AG04450 (cell line): ENCODE measurements around the gene ALDH2. TPM values are rescaled to one million over a fixed set of nuclear protein-coding genes. Genes with fewer than 3 reads are reported as not detected.

Experiments used
- CTCF ChIA-PET: fragments of 300-600, 350-600 bp; formaldehyde crosslinking; extraction: SDS; loops from one replicate; lab custom pipeline; 2022; ENCODE audit warnings: antibody characterized with exemption, inconsistent platforms; lab: Charles Lee
- POLR2A ChIA-PET: fragments of 350-600 bp; formaldehyde crosslinking; extraction: SDS; loops from one replicate; lab custom pipeline; 2021; ENCODE audit warnings: antibody characterized with exemption, inconsistent platforms; lab: Yijun Ruan, JAX
- DNase-seq: peaks from one replicate; pipeline ENCODE4 v3.0.0-alpha.2; 2011; ENCODE audit warnings: low read depth, low spot score
- H3K27ac ChIP-seq: one replicate; pipeline ENCODE4 v1.5.1; 2012; ENCODE audit warnings: low read depth, low read length, control low read depth
- H3K27me3 ChIP-seq: one replicate; pipeline ENCODE4 v1.6.0; 2012; ENCODE audit warnings: low read length; ENCODE audit not compliant: control insufficient read depth, insufficient read depth
- H3K4me3 ChIP-seq: 2 replicates; pipeline ENCODE4 v1.5.1; 2011; ENCODE audit warnings: mild to moderate bottlenecking, low read depth, low read length, control low read depth
- H3K9me3 ChIP-seq: 2 replicates; pipeline ENCODE4 v1.5.1; 2012; ENCODE audit warnings: low read length; ENCODE audit not compliant: control insufficient read depth, insufficient read depth
- polyA plus RNA-seq: library from polyadenylated mRNA; depleted of rRNA; stranded (reverse); fragments of >200 nt; gene quantifications from 2 replicates; pipeline ENCODE4 v1.2.3, GENCODE V29; 2011
- TF ChIP-seq, protein P1 (sequence below): IDR thresholded peaks from 2 replicates; pipeline ENCODE4 v1.5.1; 2011; ENCODE audit warnings: low read depth, low read length, control low read depth, inconsistent platforms

The ALDH2 gene
- polyA plus RNA-seq, 1 experiment, result 84.1 TPM

- TF ChIP-seq, protein P1, sequence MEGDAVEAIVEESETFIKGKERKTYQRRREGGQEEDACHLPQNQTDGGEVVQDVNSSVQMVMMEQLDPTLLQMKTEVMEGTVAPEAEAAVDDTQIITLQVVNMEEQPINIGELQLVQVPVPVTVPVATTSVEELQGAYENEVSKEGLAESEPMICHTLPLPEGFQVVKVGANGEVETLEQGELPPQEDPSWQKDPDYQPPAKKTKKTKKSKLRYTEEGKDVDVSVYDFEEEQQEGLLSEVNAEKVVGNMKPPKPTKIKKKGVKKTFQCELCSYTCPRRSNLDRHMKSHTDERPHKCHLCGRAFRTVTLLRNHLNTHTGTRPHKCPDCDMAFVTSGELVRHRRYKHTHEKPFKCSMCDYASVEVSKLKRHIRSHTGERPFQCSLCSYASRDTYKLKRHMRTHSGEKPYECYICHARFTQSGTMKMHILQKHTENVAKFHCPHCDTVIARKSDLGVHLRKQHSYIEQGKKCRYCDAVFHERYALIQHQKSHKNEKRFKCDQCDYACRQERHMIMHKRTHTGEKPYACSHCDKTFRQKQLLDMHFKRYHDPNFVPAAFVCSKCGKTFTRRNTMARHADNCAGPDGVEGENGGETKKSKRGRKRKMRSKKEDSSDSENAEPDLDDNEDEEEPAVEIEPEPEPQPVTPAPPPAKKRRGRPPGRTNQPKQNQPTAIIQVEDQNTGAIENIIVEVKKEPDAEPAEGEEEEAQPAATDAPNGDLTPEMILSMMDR, result no peak
- CTCF ChIA-PET, result interaction anchor here (1.7 kb wide), 1 partner anchor 9 kb away, joined by 11 read pairs; no protein-coding TSS in a partner anchor
- DNase-seq, result no peak
- H3K27ac ChIP-seq, result no peak overlapping the region
- no peaks in the 10 kb centered on the region for H3K27me3 ChIP-seq
- POLR2A ChIA-PET, result no interaction called here
- no peak overlapping the region for H3K4me3 ChIP-seq
- H3K9me3 ChIP-seq, result no peaks in the 10 kb centered on the region
Observed at GRCh38 chr12:111803851-111804250, 37.1 kb downstream of the ALDH2 start.

GRCh38 chr12:111806304-111806703 lies 39.6 kb downstream of the ALDH2 start:
- TF ChIP-seq, protein P1, result no peak
- Histone ChIP-seq H3K27ac (no peak overlapping the region), H3K27me3 (no peaks in the 10 kb centered on the region), H3K4me3 (no peak overlapping the region), H3K9me3 (no peaks in the 10 kb centered on the region)
- no peak for DNase-seq
- ChIA-PET POLR2A (no interaction called here), CTCF (interaction anchor here (0.7 to 1.2 kb wide), 3 partner anchors 52 to 86 kb away, joined by 3 to 7 read pairs (median 6); no protein-coding TSS in a partner anchor)

DNA sequence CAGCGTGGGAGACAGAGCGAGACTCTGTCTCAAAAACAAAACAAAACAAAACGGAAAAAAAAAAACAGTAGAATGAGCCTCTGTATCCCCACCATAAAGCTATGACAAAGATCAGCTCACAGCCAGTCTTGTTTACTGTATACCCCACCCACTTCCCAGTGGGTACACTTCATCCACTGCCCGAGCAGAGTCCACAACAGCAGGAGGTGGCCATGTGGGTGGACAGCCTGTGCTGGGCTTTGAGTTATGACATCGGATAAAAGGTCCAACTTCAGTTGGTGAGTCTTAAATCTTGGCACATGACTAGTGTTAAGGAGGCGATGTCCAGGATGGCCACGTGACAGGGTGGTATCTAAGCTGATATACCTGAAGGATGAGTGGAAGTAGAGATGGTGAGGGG lies 40.5 kb downstream of the ALDH2 start:
- CTCF ChIA-PET, result interaction anchor here (0.6 to 1.2 kb wide), 3 partner anchors 53 to 311 kb away, joined by 3 read pairs; no protein-coding TSS in a partner anchor
- H3K4me3 ChIP-seq, result no peak overlapping the region
- TF ChIP-seq, protein P1, result no peak
- H3K27me3 ChIP-seq, result no peaks in the 10 kb centered on the region
- no peak for DNase-seq
- H3K9me3 ChIP-seq, result no peaks in the 10 kb centered on the region
- POLR2A ChIA-PET, result no interaction called here
- no peak overlapping the region for H3K27ac ChIP-seq

- TF ChIP-seq, protein P1, result peak; percentile 85
- Histone ChIP-seq H3K9me3 (no peaks in the 10 kb centered on the region), H3K27me3 (no peaks in the 10 kb centered on the region), H3K4me3 (no peak overlapping the region), H3K27ac (no peak overlapping the region)
- ChIA-PET CTCF (interaction anchor here (0.5 to 8.6 kb wide), 42 partner anchors 9 to 1515 kb away, joined by 3 to 145 read pairs (median 5); partner anchors contain the start of genes ACAD10, ALDH2 and BRAP), POLR2A (interaction anchor here (1.0 to 1.2 kb wide), 2 partner anchors 47 to 127 kb away, joined by 3 to 7 read pairs; partner anchors contain the start of genes ACAD10, ALDH2 and BRAP)
- DNase-seq, result peak; percentile 51
Observed at GRCh38 chr12:111812881-111813741, 46.4 kb downstream of the ALDH2 start.
